GM21526 (cell line): ENCODE measurements around the gene RNF222.

Experiments
- ATAC-seq: cut with Tn5 transposase; IDR thresholded peaks from one replicate; pipeline ENCODE4 v1.9.1; 2021; ENCODE audit warnings: moderate library complexity; ENCODE audit not compliant: unreplicated experiment, low FRiP score

Gene RNF222

DNA sequence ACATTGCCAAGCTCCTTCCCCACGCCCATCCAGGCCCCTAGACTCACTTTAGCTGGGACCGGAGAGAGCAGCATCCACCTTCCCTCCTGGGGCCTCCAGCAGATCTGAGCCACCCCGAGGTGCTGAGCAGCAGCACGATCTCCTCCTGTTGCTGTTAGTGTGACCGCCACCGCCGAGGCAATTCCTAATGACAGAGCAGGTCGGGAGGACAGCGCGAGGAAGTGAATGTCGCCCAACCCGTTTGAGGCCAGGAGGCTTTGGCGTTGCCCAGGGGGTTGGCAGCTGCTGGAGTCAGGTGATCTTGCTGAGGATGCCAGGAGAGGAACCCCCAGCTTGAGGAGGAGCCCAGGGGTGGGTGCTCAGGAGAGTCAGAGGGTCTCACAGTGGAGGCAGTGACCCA, at the start of gene RNF222:
RNF222 (minus strand) TSS at position 192 of the 400 bp plus-strand sequence. CDS start 4,366 bp downstream, outside the sequence.
- no peak for ATAC-seq

GRCh38 chr17:8445536-8445935, 47.9 kb upstream of the RNF222 start:
- ATAC-seq, result no peak

DNA sequence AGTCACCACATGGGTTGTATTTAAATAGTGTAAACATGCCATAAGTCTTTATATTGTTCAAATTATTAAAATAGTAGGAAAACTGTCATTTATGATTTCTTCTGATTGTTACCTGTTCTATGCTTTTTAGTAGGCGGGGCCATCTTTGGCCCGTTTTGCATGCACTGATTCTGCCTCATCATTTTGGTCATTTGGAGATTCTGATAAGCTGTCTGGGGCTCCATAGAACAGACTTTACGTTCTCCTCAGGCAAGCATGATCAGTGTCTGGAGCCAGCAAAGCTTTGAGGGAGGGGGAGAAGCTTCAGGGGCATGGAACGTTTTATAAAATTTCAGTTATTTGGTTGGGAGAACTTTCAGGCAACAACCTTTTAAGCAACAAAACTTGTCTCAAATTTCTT, 46.9 kb upstream of the RNF222 start:
- ATAC-seq, result no peak

DNA sequence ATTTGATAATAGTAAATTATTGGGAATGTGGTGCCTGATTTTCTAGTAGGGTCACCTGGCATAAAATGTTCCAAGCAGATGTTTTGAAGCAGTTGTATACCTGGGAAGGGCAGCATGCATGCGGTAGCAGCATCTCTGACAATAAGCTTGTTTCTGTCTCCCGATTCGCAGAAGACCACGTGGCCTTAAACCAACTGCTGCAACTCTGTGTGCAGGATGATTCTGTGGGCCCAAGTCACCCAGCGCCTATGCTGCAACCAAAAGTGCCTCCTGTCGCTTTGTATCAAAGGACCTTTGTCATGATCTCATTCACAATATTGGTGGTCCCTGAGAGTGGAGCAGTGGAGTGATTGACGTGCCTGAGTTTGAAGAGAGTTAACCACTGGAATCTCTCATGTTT, 46.1 kb upstream of the RNF222 start:
- no peak for ATAC-seq

DNA sequence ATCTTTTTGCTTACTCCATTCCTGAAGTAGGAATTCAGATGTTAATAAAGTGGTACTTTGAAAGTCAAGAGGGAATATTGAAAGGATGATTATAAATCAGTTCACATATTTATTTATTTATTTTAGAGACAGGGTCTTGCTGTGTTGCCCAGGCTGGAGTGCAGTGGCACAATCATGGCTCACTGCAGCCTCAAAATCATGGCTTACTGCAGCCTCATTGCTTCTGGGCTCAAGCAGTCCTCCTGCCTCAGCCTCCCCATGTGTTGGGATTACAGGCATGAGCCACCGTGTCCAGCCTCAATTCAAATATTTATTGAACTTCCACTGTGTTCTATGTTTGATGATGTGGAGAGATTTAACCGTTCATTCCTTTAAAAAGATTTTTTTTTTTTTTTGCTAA, 44.7 kb upstream of the RNF222 start:
- no peak for ATAC-seq

- ATAC-seq, result no peak
These were observed 44.1 kb upstream of the RNF222 start for GRCh38 chr17:8441690-8442089.

- no peak for ATAC-seq
These were observed 42.1 kb upstream of the RNF222 start for GRCh38 chr17:8439681-8440080.

GRCh38 chr17:8438441-8438840, 40.8 kb upstream of the RNF222 start:
- no peak for ATAC-seq

GRCh38 chr17:8436844-8437171, 39.2 kb upstream of the RNF222 start:
- ATAC-seq, result no peak

DNA sequence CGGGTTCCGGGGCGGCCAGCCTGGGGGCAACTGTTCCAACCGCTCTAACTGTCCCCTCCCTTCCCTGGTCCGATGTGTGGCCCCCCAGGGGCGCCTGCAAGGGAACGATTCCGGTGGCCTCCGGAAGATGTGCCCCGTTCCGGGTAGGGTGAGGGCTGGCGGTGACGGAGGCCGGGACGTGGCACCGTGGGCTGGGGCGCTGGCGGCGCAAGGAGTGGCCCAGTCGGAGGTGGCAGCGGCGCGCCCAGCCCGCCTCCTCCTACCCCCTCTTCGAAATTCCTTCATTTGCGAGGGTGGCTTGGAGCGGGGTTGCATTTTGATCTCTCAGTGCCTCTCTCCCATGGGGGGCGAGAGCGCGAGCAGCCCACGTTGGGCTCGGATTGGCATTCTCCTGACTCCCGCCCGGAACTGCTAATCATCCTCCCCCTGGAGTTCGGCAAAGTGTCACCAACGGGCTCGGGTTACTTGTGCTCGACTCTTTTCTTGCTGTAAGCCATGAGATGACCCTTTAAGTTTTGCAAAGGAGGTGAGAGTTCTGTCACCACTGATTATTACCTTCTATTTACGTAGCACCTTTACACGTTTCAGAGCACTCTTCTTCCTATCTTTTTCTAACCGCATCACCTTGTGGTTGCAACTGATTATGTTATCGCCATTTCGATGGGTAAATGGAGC, 38.7 kb upstream of the RNF222 start:
- ATAC-seq, result peak; percentile 48

- ATAC-seq, result peak; percentile 83
These were observed 37.9 kb upstream of the RNF222 start, which contains the start of gene NDEL1 for GRCh38 chr17:8435245-8436168. TSS of gene NDEL1 (plus strand) at chr17:8435884. CDS start at chr17:8444272, 8,388 bp downstream.

DNA sequence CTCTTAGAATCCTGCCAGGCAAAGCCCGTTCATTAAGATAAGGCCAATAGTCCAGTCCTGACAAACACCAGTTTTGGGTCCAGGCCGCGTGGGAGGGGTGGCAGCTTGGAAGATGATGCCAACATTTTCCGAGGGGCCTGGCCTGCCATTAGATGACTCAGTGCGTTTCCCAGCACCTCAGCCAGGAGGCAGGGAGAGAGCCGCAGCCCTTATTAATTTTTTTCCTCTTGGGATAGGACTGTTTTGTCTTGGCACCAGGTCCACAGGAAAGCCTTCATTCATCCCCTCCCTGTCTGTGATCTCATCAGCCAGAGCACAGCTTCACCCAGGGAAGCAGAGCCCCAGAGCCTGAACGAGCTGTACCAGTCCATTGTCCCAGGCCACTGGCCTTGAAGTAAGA, 33.3 kb upstream of the RNF222 start:
- no peak for ATAC-seq

DNA sequence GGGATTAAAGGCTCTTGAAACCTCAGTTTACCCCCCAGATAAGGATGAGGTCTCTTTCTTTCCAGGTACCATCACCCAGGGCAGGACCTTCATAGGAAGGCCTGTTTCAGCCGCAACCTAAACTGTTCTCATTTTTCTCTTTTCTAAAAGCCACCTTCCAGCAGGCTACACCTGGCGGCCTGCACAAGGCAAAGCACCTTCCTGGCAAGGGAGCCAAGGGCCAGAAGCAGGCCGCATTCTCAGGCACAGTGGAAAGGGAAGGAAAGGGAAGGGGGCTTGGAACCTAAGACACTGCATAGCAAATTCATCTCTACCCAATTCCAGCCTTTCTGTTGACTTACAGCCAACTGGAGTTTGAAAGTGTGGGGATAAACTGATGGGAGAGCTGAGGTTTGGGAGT, 29.2 kb upstream of the RNF222 start:
- ATAC-seq, result no peak

DNA sequence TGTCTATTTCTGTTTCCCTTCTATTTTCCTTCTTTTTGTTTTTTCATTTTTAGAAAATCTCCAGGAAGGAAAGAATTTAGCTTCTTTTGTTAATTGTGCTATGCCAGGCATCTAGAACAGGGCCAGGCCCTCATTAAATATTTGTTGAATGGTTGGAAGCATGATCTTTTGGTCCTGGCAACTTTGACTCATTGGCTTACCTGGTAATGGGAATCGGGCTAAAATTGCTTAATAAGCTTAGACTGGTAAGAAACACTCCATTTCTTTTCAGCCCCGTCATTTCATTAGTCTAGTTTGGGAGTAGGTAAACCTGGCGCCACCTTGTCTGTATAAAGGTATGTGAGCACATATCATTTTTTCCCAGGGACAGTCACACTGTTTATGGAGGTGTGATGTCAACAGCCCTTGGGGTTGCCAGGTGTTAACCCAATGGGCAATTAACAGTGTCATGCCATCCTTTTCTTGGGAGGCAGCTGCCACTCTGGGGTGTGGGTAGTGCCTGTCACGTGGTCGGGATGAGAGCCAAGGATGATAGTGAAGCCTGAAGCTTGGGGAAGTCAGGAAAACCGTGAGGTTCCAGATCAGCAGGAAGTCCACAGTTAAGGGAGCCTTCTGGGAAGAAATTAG, 28.6 kb upstream of the RNF222 start:
- no peak for ATAC-seq

- ATAC-seq, result no peak
These were observed 23.9 kb upstream of the RNF222 start for GRCh38 chr17:8421571-8421970.

GRCh38 chr17:8420041-8420934, 22.7 kb upstream of the RNF222 start:
- no peak for ATAC-seq

DNA sequence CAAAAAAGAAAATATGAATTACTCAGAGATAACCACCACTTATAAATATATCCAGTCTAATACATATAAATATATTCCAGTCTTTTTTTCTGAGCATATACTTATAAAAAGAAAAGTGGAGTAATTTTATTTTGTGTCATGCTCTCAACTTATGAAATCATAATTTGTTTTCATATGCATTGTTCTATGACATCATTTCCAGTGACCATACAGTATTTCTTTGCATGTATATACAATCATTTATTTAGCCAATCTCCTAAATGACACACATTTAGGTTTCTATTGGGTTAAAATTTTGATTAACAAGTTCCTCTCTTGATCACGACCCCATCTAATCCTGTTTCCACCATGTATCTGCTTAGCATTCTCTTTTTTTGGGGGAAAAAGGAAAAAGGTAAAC, 21.7 kb upstream of the RNF222 start:
- no peak for ATAC-seq

DNA sequence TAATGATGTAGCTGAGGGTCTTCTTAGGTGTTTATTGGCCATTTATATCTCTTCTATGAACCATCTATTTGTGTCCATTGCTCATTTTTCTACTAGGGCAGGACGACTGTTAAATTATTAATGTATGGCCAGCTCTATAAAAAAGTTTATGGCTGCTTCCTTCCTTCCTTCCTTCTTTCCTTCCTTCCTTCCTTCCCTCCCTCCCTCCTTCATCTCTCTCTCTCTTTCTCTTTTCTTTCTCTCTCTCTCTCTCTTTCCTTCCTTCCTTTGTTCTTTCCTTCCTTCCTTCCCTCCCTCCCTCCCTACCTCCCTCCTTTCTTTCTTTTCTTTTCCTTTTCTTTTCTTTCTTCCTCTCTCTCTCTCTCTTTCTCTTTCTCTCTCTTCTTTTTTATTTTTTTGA, 20.8 kb upstream of the RNF222 start:
- ATAC-seq, result no peak

GRCh38 chr17:8417806-8418205, 20.2 kb upstream of the RNF222 start:
- ATAC-seq, result no peak

DNA sequence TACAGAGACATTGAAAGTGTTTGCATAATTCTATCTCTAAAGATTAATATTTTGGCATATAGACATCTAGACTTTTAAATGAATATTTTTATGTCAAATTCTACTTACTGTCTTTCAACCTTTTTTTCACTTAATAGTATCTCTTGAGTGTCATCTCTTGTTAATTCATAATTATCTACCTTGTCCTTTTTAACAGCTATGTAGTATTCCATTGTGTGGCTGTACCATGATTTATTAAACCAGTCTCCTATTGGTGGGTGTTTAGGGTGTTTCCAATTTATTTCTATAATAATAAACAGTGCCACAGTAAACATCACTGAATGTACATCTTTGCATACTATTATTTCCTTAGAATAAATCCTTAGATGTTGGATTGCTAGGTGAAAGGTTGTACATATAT, 16.3 kb upstream of the RNF222 start:
- no peak for ATAC-seq
